ENCODE data around the gene DNASE2.

- TF ChIP-seq CTCF (IDR thresholded peaks at IDR 0.05; ENCODE audit: insufficient read depth, low read length, poor library complexity, severe bottlenecking) (no peak), EZH2phosphoT487 (conservative IDR thresholded peaks at IDR 0.05; ENCODE audit: low read length) (no peak)
These were observed 44.8 kb downstream of the DNASE2 start for GRCh38 chr19:12836529-12836863.
